HG02571 (cell line): Measurements from ENCODE around the gene INSR.
"Not testable (repeated sequence)": the region's sequence is repeated elsewhere in the genome, so short reads cannot be mapped to it uniquely, and the experiment has no call there.

Experiments used
- ATAC-seq: cut with Tn5 transposase; IDR thresholded peaks from one replicate; pipeline ENCODE4 v1.9.1; 2021; ENCODE audit warnings: mild to moderate bottlenecking, moderate library complexity; ENCODE audit not compliant: unreplicated experiment

Gene INSR

DNA sequence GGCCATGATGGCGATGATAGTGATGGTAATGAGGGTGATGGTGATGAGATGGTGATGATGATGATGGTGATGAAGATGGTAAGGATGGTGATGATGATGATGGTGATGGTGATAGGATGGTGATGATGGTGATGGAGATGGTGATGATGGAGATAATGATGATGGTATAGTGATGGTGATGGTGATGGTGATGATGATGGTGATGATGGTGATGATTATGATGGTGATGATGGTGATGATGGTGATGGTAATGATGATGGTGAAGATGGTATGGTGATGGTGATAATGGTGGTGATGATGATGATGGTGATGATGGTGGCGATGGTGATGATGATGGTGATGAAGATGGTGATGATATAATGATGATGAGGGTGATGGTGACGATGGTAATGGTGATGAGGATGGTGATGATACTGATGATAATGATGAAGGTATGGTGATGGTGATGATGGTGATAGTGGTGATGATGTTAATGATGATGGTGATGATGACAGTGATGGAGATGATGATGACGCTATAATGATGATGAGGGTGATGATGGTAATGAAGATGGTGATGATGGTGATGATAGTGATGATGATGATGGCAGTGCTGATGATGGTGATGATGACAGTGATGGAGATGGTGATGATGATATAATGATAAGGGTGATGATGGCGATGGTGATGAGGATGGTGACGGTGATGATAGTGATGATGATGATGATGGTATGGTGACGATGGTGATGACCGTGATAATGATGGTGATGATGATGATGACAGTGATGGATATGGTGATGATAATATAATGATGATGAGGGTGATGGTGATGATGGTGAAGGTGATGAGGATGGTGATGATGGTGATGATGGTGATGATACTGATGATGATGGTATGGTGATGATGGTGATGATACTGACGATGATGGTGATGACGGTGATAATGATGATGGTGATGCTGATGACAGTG is 187.2 kb downstream of the INSR start:
- ATAC-seq, result no peak

- no peak for ATAC-seq
These were observed 189.3 kb downstream of the INSR start for GRCh38 chr19:7104747-7105447.

DNA sequence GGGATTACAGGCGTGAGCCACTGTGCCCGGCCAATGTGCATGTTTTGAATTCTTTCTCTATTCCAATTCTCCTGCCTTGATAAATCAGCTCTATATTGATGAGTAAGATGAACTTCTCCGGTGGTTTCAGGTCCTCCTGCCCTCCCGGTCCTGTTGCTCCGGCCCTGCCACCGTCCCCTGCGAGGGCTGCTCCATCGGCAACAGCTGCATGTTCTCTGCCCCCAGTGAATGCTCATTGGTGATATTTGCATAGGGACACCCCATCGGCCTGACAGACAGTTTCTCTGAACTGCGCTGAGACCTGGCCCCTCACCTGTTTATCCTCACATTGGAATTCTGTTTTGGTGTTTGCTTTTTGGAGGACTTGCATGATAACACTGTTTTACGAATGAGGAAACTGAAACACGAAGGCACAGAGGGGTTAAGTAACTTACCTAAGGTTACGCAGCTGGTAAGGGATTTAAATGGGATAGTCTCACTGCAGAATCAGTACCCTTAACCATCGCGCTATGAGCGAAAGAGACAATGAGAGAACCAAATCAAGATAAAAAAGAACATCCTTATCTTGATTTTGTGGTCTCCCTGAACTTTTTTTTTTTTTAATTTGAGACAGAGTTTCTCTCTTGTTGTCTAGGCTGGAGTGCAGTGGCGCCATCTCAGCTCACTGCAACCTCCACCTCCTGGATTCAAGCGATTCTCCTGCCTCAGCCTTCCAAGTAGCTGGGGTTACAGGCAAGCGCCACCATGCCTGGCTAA is 192.5 kb downstream of the INSR start:
- no peak for ATAC-seq

- ATAC-seq, result no peak
These were observed 194.7 kb downstream of the INSR start for GRCh38 chr19:7099597-7099921.

- peak; percentile 64 for ATAC-seq
These were observed 195.3 kb downstream of the INSR start for GRCh38 chr19:7098701-7099596.

GRCh38 chr19:7098096-7098495 is 196.1 kb downstream of the INSR start:
- ATAC-seq, result no peak

GRCh38 chr19:7088999-7089398 is 205.2 kb downstream of the INSR start:
- ATAC-seq, result no peak

DNA sequence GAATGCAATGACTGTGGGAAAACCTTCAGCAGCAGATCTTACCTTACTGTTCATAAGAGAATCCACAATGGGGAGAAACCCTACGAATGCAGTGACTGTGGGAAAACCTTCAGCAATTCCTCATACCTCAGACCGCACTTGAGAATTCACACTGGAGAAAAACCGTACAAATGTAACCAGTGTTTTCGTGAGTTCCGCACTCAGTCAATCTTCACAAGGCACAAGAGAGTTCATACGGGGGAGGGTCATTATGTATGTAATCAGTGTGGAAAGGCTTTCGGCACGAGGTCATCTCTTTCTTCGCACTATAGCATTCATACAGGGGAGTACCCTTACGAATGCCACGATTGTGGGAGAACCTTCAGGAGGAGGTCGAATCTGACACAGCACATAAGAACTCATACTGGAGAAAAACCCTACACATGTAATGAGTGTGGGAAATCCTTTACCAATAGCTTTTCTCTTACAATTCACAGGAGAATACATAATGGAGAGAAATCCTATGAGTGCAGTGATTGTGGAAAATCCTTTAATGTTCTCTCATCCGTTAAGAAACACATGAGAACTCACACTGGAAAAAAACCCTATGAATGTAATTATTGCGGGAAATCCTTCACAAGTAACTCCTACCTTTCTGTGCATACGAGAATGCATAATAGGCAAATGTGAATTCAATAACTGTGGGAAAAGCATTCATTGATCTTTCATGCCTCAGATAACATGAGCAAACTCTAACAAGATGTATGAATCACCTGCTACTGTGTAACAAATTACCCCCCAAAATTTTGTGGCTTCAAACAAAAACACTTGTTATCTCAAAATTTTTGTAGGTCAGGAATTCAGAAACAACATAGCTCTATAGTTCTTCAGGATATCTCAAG is 210.9 kb downstream of the INSR start:
- no peak for ATAC-seq

GRCh38 chr19:7078008-7078407 is 216.2 kb downstream of the INSR start:
- ATAC-seq, result no peak

- ATAC-seq, result no peak
These were observed 218.1 kb downstream of the INSR start for GRCh38 chr19:7076151-7076550.

DNA sequence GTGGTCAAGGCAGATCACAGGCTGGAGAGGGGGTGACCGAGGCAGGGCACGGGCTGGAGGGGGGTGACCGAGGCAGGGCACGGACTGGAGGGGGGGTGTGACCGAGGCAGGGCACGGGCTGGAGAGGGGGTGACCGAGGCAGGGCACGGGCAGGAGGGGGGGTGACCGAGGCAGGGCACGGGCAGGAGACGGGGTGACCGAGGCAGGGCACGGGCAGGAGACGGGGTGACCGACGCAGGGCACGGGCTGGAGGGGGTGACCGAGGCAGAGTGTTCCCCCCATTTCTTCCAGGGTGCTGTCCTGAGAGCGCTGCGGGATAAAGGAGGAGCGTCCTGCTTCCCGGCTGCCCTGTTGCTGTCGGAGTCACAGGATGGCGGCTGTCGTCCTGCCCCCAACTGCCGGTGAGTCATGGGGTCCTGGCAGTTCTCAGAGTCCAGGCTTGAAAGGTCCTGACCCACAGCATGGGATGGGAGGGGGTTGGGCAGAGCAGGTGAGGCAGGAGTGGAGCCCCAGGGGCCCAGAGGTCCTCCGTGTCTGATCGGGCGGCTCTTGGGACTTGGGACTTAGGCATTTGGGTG is 219.4 kb downstream of the INSR start:
- no peak for ATAC-seq

GRCh38 chr19:7072541-7072940 is 221.7 kb downstream of the INSR start:
- no peak for ATAC-seq

GRCh38 chr19:7069904-7070226 is 224.3 kb downstream of the INSR start:
- no peak for ATAC-seq

DNA sequence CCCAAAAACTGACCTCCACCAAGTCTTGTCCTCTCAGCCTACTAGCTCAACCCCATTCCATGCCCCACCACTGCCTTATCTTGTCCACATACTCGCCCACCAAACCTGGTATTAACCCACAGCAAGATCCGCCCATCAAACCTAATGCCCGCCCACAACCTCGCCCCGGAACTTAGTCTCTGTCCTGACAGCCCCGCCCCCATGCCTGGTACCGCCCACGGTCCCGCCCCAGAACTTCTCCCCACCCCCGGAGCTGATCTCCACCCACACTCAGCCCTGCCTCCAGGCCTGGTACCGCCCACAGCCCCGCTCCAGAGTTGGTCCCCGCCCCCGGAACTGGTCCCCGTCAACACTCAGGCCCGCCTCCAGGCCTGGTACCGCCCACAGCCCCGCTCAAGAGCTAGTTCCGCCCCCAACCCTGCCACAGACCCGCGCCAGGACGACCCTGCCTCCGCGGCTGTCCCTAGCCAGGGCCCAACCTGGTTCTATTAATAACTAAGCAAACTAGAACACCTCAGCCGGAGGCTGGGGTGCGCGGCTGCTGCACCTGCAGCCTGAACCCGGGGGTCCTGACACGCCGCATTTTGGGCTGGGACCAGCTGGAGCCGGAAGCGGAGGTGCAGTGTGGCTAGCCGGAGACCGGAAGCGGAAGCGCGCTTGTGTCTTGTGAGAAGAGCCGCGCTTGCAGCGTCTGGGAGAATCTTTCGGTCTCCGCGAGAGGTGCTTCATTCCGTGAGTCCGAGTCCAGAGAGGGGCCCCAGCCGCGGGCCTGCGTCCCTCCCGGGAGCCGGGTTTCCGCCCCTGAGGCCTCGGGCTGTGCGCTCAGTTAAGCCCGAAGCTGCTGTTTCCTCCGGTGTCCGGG is 224.9 kb downstream of the INSR start, which contains the start of gene ZNF557:
Gene ZNF557 (plus strand): TSS at position 662 of the 862 bp plus-strand sequence. CDS start 5,372 bp downstream, outside the sequence.
- peak; percentile 96 for ATAC-seq

DNA sequence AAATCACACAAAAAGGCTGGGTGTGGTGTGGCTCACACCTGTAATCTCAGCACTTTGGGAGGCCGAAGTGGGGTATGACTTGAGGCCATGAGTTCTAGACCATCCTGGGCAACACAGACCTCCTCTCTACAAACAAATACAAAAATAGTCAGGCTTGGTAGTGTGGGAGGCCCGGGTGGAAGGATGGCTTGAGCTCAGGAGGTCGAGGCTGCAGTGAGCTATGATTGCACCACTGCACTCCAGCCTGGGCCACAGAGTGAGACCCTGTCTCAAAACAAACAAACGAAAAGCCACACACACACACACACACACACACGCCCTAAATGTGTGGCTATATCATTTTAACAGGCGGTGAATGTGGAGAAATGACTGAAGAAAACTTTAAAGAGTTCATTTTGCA is 225.6 kb downstream of the INSR start:
- ATAC-seq, result no peak

GRCh38 chr19:7067716-7068115 is 226.5 kb downstream of the INSR start:
- no peak for ATAC-seq

- not testable (repeated sequence) for ATAC-seq
These were observed 227.1 kb downstream of the INSR start for GRCh38 chr19:7067122-7067521.

- ATAC-seq, result no peak
These were observed 230.3 kb downstream of the INSR start for GRCh38 chr19:7063764-7064418.
